Stimulated activated CD4-positive, alpha-beta T cell treated with anti-CD3 and anti-CD28 coated beads, Interleukin-1b, Interleukin-23, amount 100 ng/mL, for 1 hour (primary cell): ENCODE results near the gene B3GALT6.
"Not testable (repeated sequence)": the region's sequence is repeated elsewhere in the genome, so short reads cannot be mapped to it uniquely, and the experiment has no call there.

ENCODE experiments used
- DNase-seq, 2 donors: peaks; one replicate each; pipeline ENCODE4 v3.0.0-alpha.2; 2020; ENCODE audit warnings: low read depth in 2 of 2

Gene B3GALT6

GRCh38 chr1:1232208-1232795, at the start of gene B3GALT6:
TSS of gene B3GALT6 (plus strand) at chr1:1232237. CDS start at chr1:1232279, 42 bp downstream.
- DNase-seq: no peak

- DNase-seq: no peak
Observed at GRCh38 chr1:1182491-1183220, 49.4 kb upstream of the B3GALT6 start.

- no peak for DNase-seq
Observed at GRCh38 chr1:1183221-1183747, 48.8 kb upstream of the B3GALT6 start.

- no peak for DNase-seq
Observed at GRCh38 chr1:1183833-1184775, 47.9 kb upstream of the B3GALT6 start.

- DNase-seq: no peak
Observed at GRCh38 chr1:1185101-1185765, 46.8 kb upstream of the B3GALT6 start.

GRCh38 chr1:1187938-1188337, 44.1 kb upstream of the B3GALT6 start:
- no peak for DNase-seq

GRCh38 chr1:1189111-1189510, 42.9 kb upstream of the B3GALT6 start:
- no peak for DNase-seq

GRCh38 chr1:1191734-1192133, 40.3 kb upstream of the B3GALT6 start:
- no peak for DNase-seq

- DNase-seq: no peak
Observed at GRCh38 chr1:1194723-1195122, 37.3 kb upstream of the B3GALT6 start.

GRCh38 chr1:1195726-1196125, 36.3 kb upstream of the B3GALT6 start:
- not testable (repeated sequence) for DNase-seq

- no peak for DNase-seq
Observed at GRCh38 chr1:1196431-1197187, 35.4 kb upstream of the B3GALT6 start.

GRCh38 chr1:1197188-1197500, 34.9 kb upstream of the B3GALT6 start:
- no peak for DNase-seq

- no peak for DNase-seq
Observed at GRCh38 chr1:1197551-1198422, 34.2 kb upstream of the B3GALT6 start.

- DNase-seq: no peak
Observed at GRCh38 chr1:1198423-1199140, 33.5 kb upstream of the B3GALT6 start.

- DNase-seq: no peak
Observed at GRCh38 chr1:1199141-1199960, 32.7 kb upstream of the B3GALT6 start.

- DNase-seq: no peak
Observed at GRCh38 chr1:1199961-1200875, 31.8 kb upstream of the B3GALT6 start.
